Measurements from ENCODE around the gene BATF3.

DNA sequence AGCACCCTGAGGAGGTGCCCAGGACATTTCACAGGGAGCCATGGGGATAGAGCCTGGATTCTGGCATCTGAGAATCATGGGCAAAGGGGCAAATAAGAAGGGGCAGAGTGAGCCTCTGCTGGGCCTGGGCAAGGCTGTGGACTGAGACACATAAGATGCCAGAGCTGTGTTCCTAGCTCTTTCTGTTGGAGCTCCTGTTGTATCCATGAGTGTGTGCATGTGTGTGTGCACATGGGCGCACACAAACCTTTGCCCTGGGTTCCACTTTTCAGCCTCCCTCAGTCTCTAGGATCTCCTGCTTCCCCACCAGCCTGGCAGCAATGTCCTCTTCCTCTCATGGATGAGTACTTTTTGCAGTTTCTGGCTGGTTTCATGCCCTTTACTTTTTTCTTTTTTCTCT lies 47.0 kb downstream of the BATF3 start:
- TF ChIP-seq CTCF (IDR thresholded peaks at IDR 0.05) = no peak
- TF ChIP-seq EP300 (IDR thresholded peaks at IDR 0.05) = no peak
- no peak for TF ChIP-seq POLR2AphosphoS5 (IDR thresholded peaks at IDR 0.05)
